Measurements from ENCODE around the gene KCNN1.

The KCNN1 gene

GRCh38 chr19:18007917-18008673, 41.2 kb downstream of the KCNN1 start, which contains the start of gene ARRDC2:
Gene ARRDC2 (plus strand): TSS chr19:18008170. CDS start chr19:18008311, 141 bp downstream.
- Histone ChIP-seq H3K4me3 (ENCODE audit: low read length) (peak within 1 kb of the TSS; percentile 85), H3K9ac (ENCODE audit: low read length) (peak within 1 kb of the TSS; percentile 86)
- DNase-seq (ENCODE audit: low read depth): peak; percentile 97

GRCh38 chr19:18008814-18009213, 41.9 kb downstream of the KCNN1 start:
- Histone ChIP-seq H3K36me3 (ENCODE audit: control insufficient read depth, insufficient read depth, low read length, severe bottlenecking) (peaks cover 33% of the 10 kb centered on the region), H3K4me3 (ENCODE audit: low read length) (peak overlapping the region; percentile 85)
- DNase-seq (ENCODE audit: low read depth): no peak

More at GRCh38 chr19:18007917-18008673, 41.2 kb downstream of the KCNN1 start, which contains the start of gene ARRDC2:
- H3K27me3 ChIP-seq (replicated peaks; ENCODE audit: control insufficient read depth, insufficient read depth, low read length): no peaks in the 10 kb centered on the region
- peaks cover 27% of the 10 kb centered on the region for H3K36me3 ChIP-seq (ENCODE audit: control insufficient read depth, insufficient read depth, low read length, severe bottlenecking)
- H3K4me1 ChIP-seq (ENCODE audit: control insufficient read depth, insufficient read depth, low read length): peaks cover 21% of the 10 kb centered on the region
- no peaks in the 10 kb centered on the region for H3K9me3 ChIP-seq (ENCODE audit: control insufficient read depth, low read length)

GRCh38 chr19:18009412-18010066, 42.6 kb downstream of the KCNN1 start:
- Histone ChIP-seq H3K4me1 (ENCODE audit: control insufficient read depth, insufficient read depth, low read length) (peaks cover 28% of the 10 kb centered on the region), H3K36me3 (ENCODE audit: control insufficient read depth, insufficient read depth, low read length, severe bottlenecking) (peaks cover 33% of the 10 kb centered on the region), H3K27me3 (replicated peaks; ENCODE audit: control insufficient read depth, insufficient read depth, low read length) (no peaks in the 10 kb centered on the region), H3K9ac (ENCODE audit: low read length) (peak overlapping the region; percentile 85), H3K9me3 (ENCODE audit: control insufficient read depth, low read length) (no peaks in the 10 kb centered on the region), H3K4me3 (ENCODE audit: low read length) (peak overlapping the region; percentile 85)
- DNase-seq (ENCODE audit: low read depth): no peak

More at GRCh38 chr19:18008814-18009213, 41.9 kb downstream of the KCNN1 start:
- Histone ChIP-seq H3K27me3 (replicated peaks; ENCODE audit: control insufficient read depth, insufficient read depth, low read length) (no peaks in the 10 kb centered on the region), H3K4me1 (ENCODE audit: control insufficient read depth, insufficient read depth, low read length) (peaks cover 27% of the 10 kb centered on the region), H3K9me3 (ENCODE audit: control insufficient read depth, low read length) (no peaks in the 10 kb centered on the region), H3K9ac (ENCODE audit: low read length) (peak overlapping the region; percentile 85)

- Histone ChIP-seq H3K4me1 (ENCODE audit: control insufficient read depth, insufficient read depth, low read length) (peaks cover 28% of the 10 kb centered on the region), H3K9ac (ENCODE audit: low read length) (peak overlapping the region; percentile 42), H3K36me3 (ENCODE audit: control insufficient read depth, insufficient read depth, low read length, severe bottlenecking) (peaks cover 35% of the 10 kb centered on the region), H3K4me3 (ENCODE audit: low read length) (peak overlapping the region; percentile 85), H3K9me3 (ENCODE audit: control insufficient read depth, low read length) (no peaks in the 10 kb centered on the region), H3K27me3 (replicated peaks; ENCODE audit: control insufficient read depth, insufficient read depth, low read length) (no peaks in the 10 kb centered on the region)
- DNase-seq (ENCODE audit: low read depth): no peak
These were observed 43.2 kb downstream of the KCNN1 start for GRCh38 chr19:18010149-18010548.

- no peak for DNase-seq (ENCODE audit: low read depth)
- no peak overlapping the region for H3K9ac ChIP-seq (ENCODE audit: low read length)
These were observed 46.6 kb downstream of the KCNN1 start for GRCh38 chr19:18013210-18014111.

GRCh38 chr19:18014197-18014596, 47.3 kb downstream of the KCNN1 start:
- Histone ChIP-seq H3K36me3 (ENCODE audit: control insufficient read depth, insufficient read depth, low read length, severe bottlenecking) (peaks cover 40% of the 10 kb centered on the region), H3K4me1 (ENCODE audit: control insufficient read depth, insufficient read depth, low read length) (peaks cover 17% of the 10 kb centered on the region), H3K9ac (ENCODE audit: low read length) (no peak overlapping the region), H3K27me3 (replicated peaks; ENCODE audit: control insufficient read depth, insufficient read depth, low read length) (no peaks in the 10 kb centered on the region), H3K9me3 (ENCODE audit: control insufficient read depth, low read length) (no peaks in the 10 kb centered on the region), H3K4me3 (ENCODE audit: low read length) (no peak overlapping the region)
- DNase-seq (ENCODE audit: low read depth): no peak

More at GRCh38 chr19:18013210-18014111, 46.6 kb downstream of the KCNN1 start:
- peaks cover 40% of the 10 kb centered on the region for H3K36me3 ChIP-seq (ENCODE audit: control insufficient read depth, insufficient read depth, low read length, severe bottlenecking)
- H3K4me1 ChIP-seq (ENCODE audit: control insufficient read depth, insufficient read depth, low read length): peaks cover 24% of the 10 kb centered on the region
- no peaks in the 10 kb centered on the region for H3K27me3 ChIP-seq (replicated peaks; ENCODE audit: control insufficient read depth, insufficient read depth, low read length)
- no peak overlapping the region for H3K4me3 ChIP-seq (ENCODE audit: low read length)
- no peaks in the 10 kb centered on the region for H3K9me3 ChIP-seq (ENCODE audit: control insufficient read depth, low read length)

GRCh38 chr19:18016209-18016910, 49.5 kb downstream of the KCNN1 start:
- Histone ChIP-seq H3K4me3 (ENCODE audit: low read length) (no peak overlapping the region), H3K9me3 (ENCODE audit: control insufficient read depth, low read length) (no peaks in the 10 kb centered on the region), H3K9ac (ENCODE audit: low read length) (no peak overlapping the region), H3K27me3 (replicated peaks; ENCODE audit: control insufficient read depth, insufficient read depth, low read length) (no peaks in the 10 kb centered on the region), H3K4me1 (ENCODE audit: control insufficient read depth, insufficient read depth, low read length) (peaks cover 33% of the 10 kb centered on the region), H3K36me3 (ENCODE audit: control insufficient read depth, insufficient read depth, low read length, severe bottlenecking) (peaks cover 23% of the 10 kb centered on the region)
- DNase-seq (ENCODE audit: low read depth): no peak

- H3K27me3 ChIP-seq (replicated peaks; ENCODE audit: control insufficient read depth, insufficient read depth, low read length): no peaks in the 10 kb centered on the region
- H3K9me3 ChIP-seq (ENCODE audit: control insufficient read depth, low read length): no peaks in the 10 kb centered on the region
- peaks cover 19% of the 10 kb centered on the region for H3K36me3 ChIP-seq (ENCODE audit: control insufficient read depth, insufficient read depth, low read length, severe bottlenecking)
- H3K9ac ChIP-seq (ENCODE audit: low read length): peak overlapping the region; percentile 42
- H3K4me1 ChIP-seq (ENCODE audit: control insufficient read depth, insufficient read depth, low read length): peaks cover 43% of the 10 kb centered on the region
- no peak overlapping the region for H3K4me3 ChIP-seq (ENCODE audit: low read length)
- DNase-seq (ENCODE audit: low read depth): no peak
These were observed 50.6 kb downstream of the KCNN1 start for GRCh38 chr19:18017275-18018083.

- Histone ChIP-seq H3K4me1 (ENCODE audit: control insufficient read depth, insufficient read depth, low read length) (peaks cover 48% of the 10 kb centered on the region), H3K4me3 (ENCODE audit: low read length) (peak overlapping the region; percentile 9), H3K27me3 (replicated peaks; ENCODE audit: control insufficient read depth, insufficient read depth, low read length) (no peaks in the 10 kb centered on the region), H3K36me3 (ENCODE audit: control insufficient read depth, insufficient read depth, low read length, severe bottlenecking) (peaks cover 1% of the 10 kb centered on the region), H3K9me3 (ENCODE audit: control insufficient read depth, low read length) (no peaks in the 10 kb centered on the region), H3K9ac (ENCODE audit: low read length) (peak overlapping the region; percentile 76)
- peak; percentile 70 for DNase-seq (ENCODE audit: low read depth)
These were observed 53.5 kb downstream of the KCNN1 start for GRCh38 chr19:18020212-18021085.

All from adipocyte (in vitro differentiated cells).